ENCODE measurements around the gene COPS4.

DNA sequence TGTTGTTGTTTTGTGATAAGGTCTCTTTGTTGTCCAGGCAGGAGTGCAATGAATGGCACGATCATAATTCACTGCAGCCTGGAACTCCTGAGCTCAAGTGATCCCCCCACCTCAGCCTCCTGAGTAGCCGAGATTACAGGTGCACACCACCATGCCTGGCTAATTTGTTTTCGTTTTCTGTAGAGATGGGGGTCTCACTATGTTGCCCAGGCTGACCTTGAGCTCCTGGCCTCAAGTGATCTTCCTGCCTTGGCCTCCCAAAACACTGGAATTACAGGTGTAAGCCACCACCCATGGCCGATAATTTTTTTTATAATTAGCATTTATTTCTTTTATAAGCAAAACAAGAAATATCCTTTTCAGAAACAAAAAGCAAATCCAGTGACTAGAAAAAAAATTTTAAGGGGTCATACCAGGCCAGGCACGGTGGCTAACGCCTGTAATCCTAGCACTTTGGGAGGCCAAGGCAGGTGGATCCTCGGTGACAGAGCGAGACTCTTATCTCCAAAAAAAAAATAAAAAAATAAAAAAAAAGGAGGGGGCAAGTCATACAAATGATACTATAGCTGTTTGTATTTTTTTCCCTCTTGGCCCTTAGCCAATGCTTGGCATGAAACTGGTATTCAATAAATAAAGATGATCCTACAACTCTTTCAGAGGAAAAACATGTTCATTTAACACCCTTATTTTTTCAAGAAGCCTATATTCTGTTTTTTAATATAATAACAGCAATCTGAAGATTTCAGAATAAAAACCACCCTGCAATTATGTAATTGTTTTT, 76.2 kb downstream of the COPS4 start:
- TF ChIP-seq, protein P1, sequence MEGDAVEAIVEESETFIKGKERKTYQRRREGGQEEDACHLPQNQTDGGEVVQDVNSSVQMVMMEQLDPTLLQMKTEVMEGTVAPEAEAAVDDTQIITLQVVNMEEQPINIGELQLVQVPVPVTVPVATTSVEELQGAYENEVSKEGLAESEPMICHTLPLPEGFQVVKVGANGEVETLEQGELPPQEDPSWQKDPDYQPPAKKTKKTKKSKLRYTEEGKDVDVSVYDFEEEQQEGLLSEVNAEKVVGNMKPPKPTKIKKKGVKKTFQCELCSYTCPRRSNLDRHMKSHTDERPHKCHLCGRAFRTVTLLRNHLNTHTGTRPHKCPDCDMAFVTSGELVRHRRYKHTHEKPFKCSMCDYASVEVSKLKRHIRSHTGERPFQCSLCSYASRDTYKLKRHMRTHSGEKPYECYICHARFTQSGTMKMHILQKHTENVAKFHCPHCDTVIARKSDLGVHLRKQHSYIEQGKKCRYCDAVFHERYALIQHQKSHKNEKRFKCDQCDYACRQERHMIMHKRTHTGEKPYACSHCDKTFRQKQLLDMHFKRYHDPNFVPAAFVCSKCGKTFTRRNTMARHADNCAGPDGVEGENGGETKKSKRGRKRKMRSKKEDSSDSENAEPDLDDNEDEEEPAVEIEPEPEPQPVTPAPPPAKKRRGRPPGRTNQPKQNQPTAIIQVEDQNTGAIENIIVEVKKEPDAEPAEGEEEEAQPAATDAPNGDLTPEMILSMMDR (IDR thresholded peaks at IDR 0.05), result no peak
- TF ChIP-seq POLR2AphosphoS5 (IDR thresholded peaks at IDR 0.05) (no peak), EP300 (IDR thresholded peaks at IDR 0.05) (no peak)

Measured in upper lobe of left lung (tissue), 4 donors.